HepG2 (cell line): ENCODE results near the gene ANKLE1. TPM values are rescaled to one million over a fixed set of nuclear protein-coding genes. Genes with fewer than 3 reads are reported as not detected.
A peak's percentile ranks its signal among the peaks of the same experiment; 100 is the strongest.

ENCODE experiments used
- AHR ChIP-seq: IDR thresholded peaks from 2 replicates; pipeline ENCODE4 v1.6.1; 2018; ENCODE audit warnings: missing genetic modification reagents, missing compliant biosample characterization
- ATF7-NPFF ChIP-seq: sonication (generic); formaldehyde crosslinking; IDR thresholded peaks from 2 replicates; pipeline ENCODE4 v1.8.1; 2023; ENCODE audit warnings: mild to moderate bottlenecking, low read depth, missing genetic modification reagents, moderate library complexity
- CSRNP1 ChIP-seq: sonication (generic); formaldehyde crosslinking; IDR thresholded peaks from 2 replicates; pipeline ENCODE4 v1.8.1; 2023; ENCODE audit warnings: mild to moderate bottlenecking, missing genetic modification reagents
- ELK4 ChIP-seq: sonication (generic); formaldehyde crosslinking; IDR thresholded peaks from 2 replicates; pipeline ENCODE4 v1.9.0; 2021; ENCODE audit warnings: missing genetic modification reagents, borderline replicate concordance
- HNF1A ChIP-seq, 2 experiments: sonication (generic) in 1 of 2; formaldehyde crosslinking in 1 of 2; IDR thresholded peaks; 2 replicates each; pipeline versions ENCODE4 v1.4.0 to v1.6.1; 2016 to 2020; ENCODE audit warnings: borderline replicate concordance in 1 of 2, low read depth in 1 of 2, mild to moderate bottlenecking in 1 of 2, missing genetic modification reagents in 1 of 2
- IKZF4 ChIP-seq: sonication (generic); formaldehyde crosslinking; IDR thresholded peaks from 2 replicates; pipeline ENCODE4 v1.5.1; 2020; ENCODE audit warnings: borderline replicate concordance, mild to moderate bottlenecking, low read depth, missing genetic modification reagents; ENCODE audit errors: not compliant biosample characterization
- KMT2A ChIP-seq: sonication (generic); formaldehyde crosslinking; IDR thresholded peaks from 2 replicates; pipeline ENCODE4 v1.4.0; 2020; ENCODE audit warnings: missing genetic modification reagents
- PAWR ChIP-seq: sonication (generic); formaldehyde crosslinking; IDR thresholded peaks from 2 replicates; pipeline ENCODE4 v1.4.0; 2020; ENCODE audit warnings: missing genetic modification reagents, mild to moderate bottlenecking, borderline replicate concordance
- SMC3 ChIP-seq: IDR thresholded peaks from 2 replicates; pipeline ENCODE4 v1.6.1; 2011; ENCODE audit warnings: low read length, improper control_type of control experiment
- ZC3H13 ChIP-seq: sonication (generic); formaldehyde crosslinking; IDR thresholded peaks from 2 replicates; pipeline ENCODE4 v1.8.1; 2023; ENCODE audit warnings: mild to moderate bottlenecking, missing genetic modification reagents, moderate library complexity
- ZFP91 ChIP-seq: sonication (generic); formaldehyde crosslinking; IDR thresholded peaks from 2 replicates; pipeline ENCODE4 v1.9.0; 2022; ENCODE audit warnings: missing genetic modification reagents, mild to moderate bottlenecking, borderline replicate concordance
- ZNF10 ChIP-seq: sonication (generic); formaldehyde crosslinking; IDR thresholded peaks from 2 replicates; pipeline ENCODE4 v1.4.0; 2020; ENCODE audit warnings: mild to moderate bottlenecking, low read depth, missing genetic modification reagents, borderline replicate concordance
- ZNF136 ChIP-seq: sonication (generic); formaldehyde crosslinking; IDR thresholded peaks from 2 replicates; pipeline ENCODE4 v1.8.1; 2022; ENCODE audit warnings: low read depth, mild to moderate bottlenecking, moderate library complexity, missing genetic modification reagents
- ZNF530 ChIP-seq: sonication (generic); formaldehyde crosslinking; IDR thresholded peaks from 2 replicates; pipeline ENCODE4 v1.5.0; 2020; ENCODE audit warnings: low read depth, mild to moderate bottlenecking, missing genetic modification reagents
- ZXDC ChIP-seq: sonication (generic); formaldehyde crosslinking; IDR thresholded peaks from 2 replicates; pipeline ENCODE4 v1.5.0; 2020; ENCODE audit warnings: mild to moderate bottlenecking, missing genetic modification reagents
- polyA plus RNA-seq, 8 experiments: library from polyadenylated mRNA; depleted of rRNA in 3 of 8; stranded (reverse) in 7 of 8; unstranded in 1 of 8; fragments of >200 nt; fragmentation: Illumina TruSeq in 4 of 8; extraction: Trizol in 4 of 8; gene quantifications; 2 replicates each; pipeline versions ENCODE4 v1.2.1 to v1.2.3, GENCODE V29; 2011 to 2016; ENCODE audit warnings: low read depth in 4 of 8, missing spikeins in 1 of 8, mixed read lengths in 1 of 8; ENCODE audit not compliant: insufficient read depth in 1 of 8
- total RNA-seq, 5 experiments: library from RNA; depleted of rRNA; stranded (reverse); fragments of >200 nt; fragmentation: Illumina TruSeq; extraction: Trizol; gene quantifications; 2 replicates each; pipeline ENCODE4 v1.2.3, GENCODE V29; 2016; ENCODE audit warnings: low read depth in 1 of 5

ANKLE1 gene
- total and polyA plus RNA-seq, 2 of the 13 experiments (the other 11 are each of a cell fraction or from before 2014, with no cell fraction given) = 0.69 to 1.5 TPM

- TF ChIP-seq IKZF4 (CRISPR knock-in tag) (no peak), ZFP91 (0 out of 2 replicates have a peak, but pooled peaks have one; percentile 15), ZC3H13 (CRISPR knock-in tag) (0 out of 2 replicates have a peak, but pooled peaks have one; percentile 55), ZNF530 (CRISPR knock-in tag) (no peak), AHR (CRISPR knock-in tag) (no peak), SMC3 (no peak), ZNF136 (CRISPR knock-in tag) (0 out of 2 replicates have a peak, but pooled peaks have one; percentile 22), ZNF10 (no peak), CSRNP1 (no peak; the same call in 1 of the 2 replicates), PAWR (no peak), HNF1A (IDR thresholded peaks at IDR 0.05; ENCODE audit: low read depth) (no peak), HNF1A (CRISPR knock-in tag; IDR thresholded peaks at IDR 0.05; ENCODE audit: borderline replicate concordance) (no peak), KMT2A (peak; percentile 68), ATF7-NPFF (CRISPR knock-in tag) (no peak), ELK4 (CRISPR knock-in tag) (no peak), ZXDC (peak; percentile 57; the same call in 1 of the 2 replicates)
Measured at GRCh38 chr19:17243830-17244617, 37.7 kb upstream of the ANKLE1 start (continued).
